Esophagus muscularis mucosa (tissue), 4 donors: ENCODE measurements around the gene TMEM63C. TPM values are rescaled to one million over a fixed set of nuclear protein-coding genes. Genes with fewer than 3 reads are reported as not detected.

Experiments
- DNase-seq: peaks from one replicate; pipeline ENCODE4 v3.0.0-alpha.2; 2017; ENCODE audit errors: extremely low spot score
- H3K27ac ChIP-seq, 4 donors: fragments of 200-600 bp; sonication (generic); replicated peaks in 1 of 4; 1 replicate in 3 of 4; 2 replicates in 1 of 4; pipeline ENCODE4 v1.5.1; 2016 to 2019; ENCODE audit warnings: mild to moderate bottlenecking in 1 of 4
- H3K27me3 ChIP-seq, 4 donors: fragments of 200-600 bp; sonication (generic); one replicate each; pipeline versions ENCODE4 v1.5.1 to v1.6.0; 2016 to 2019
- H3K36me3 ChIP-seq, 4 donors: fragments of 200-600 bp; sonication (generic); one replicate each; pipeline ENCODE4 v1.5.1; 2016 to 2019
- H3K4me1 ChIP-seq, 4 donors: fragments of 200-600 bp; sonication (generic); one replicate each; pipeline ENCODE4 v1.5.1; 2016 to 2019
- H3K4me3 ChIP-seq, 4 donors: fragments of 200-600 bp; sonication (generic); 1 replicate in 2 of 4; 2 replicates in 2 of 4; pipeline ENCODE4 v1.5.1; 2016 to 2019; ENCODE audit warnings: mild to moderate bottlenecking in 4 of 4, moderate library complexity in 1 of 4
- H3K9me3 ChIP-seq, 4 donors: fragments of 200-600 bp; sonication (generic); 1 replicate in 3 of 4; 2 replicates in 1 of 4; pipeline ENCODE4 v1.5.1; 2016 to 2019
- CTCF ChIP-seq, 3 experiments: fragments of 200-600 bp in 2 of 3; fragments of 450-650 bp in 1 of 3; sonication (generic) in 2 of 3; IDR thresholded peaks; one replicate each; pipeline ENCODE4 v1.5.1; 2017 to 2019; ENCODE audit warnings: antibody characterized with exemption in 3 of 3, mild to moderate bottlenecking in 2 of 3, moderate library complexity in 1 of 3
- EP300 ChIP-seq: sonication (generic); formaldehyde crosslinking; IDR thresholded peaks from one replicate; pipeline ENCODE4 v1.6.1; 2017; ENCODE audit warnings: antibody characterized with exemption
- POLR2A ChIP-seq: fragments of 450-650 bp; IDR thresholded peaks from one replicate; pipeline ENCODE4 v1.6.1; 2017; ENCODE audit warnings: antibody characterized with exemption, moderate library complexity, mild to moderate bottlenecking, low read depth
- POLR2AphosphoS5 ChIP-seq, 2 donors: sonication (generic); formaldehyde crosslinking; IDR thresholded peaks; one replicate each; pipeline ENCODE4 v1.6.1; 2017; ENCODE audit warnings: antibody characterized with exemption in 2 of 2
- WGBS: methylation state at CpG from one replicate; pipeline ENCODE4 v1.1.5; 2018; 5-methylcytosine and 5-hydroxymethylcytosine counted together
- intact Hi-C: fragments of 100-400 bp; cut with DNase I; formaldehyde crosslinking; loops from one replicate; pipeline ENCODE4 v1.15.1; 2023
- small RNA-seq, 3 donors: library from RNA; depleted of rRNA; stranded (forward); fragments of <200 nt; gene quantifications; one replicate each; pipeline ENCODE3, GENCODE V24; 2016
- total RNA-seq, 4 donors: library from RNA; depleted of rRNA; stranded (reverse); fragments of >200 nt; gene quantifications; one replicate each; pipeline versions ENCODE4 v1.1.0 to v1.2.1, GENCODE V29; 2016

The TMEM63C gene
- total RNA-seq, 4 donors from 2014 or later = 0.83 to 5.0 (median 1.1) TPM

- Histone ChIP-seq H3K36me3 (peaks cover 9 to 66% (median 53%) of the 10 kb centered on the region in 4 donors), H3K9me3 (no peaks in the 10 kb centered on the region), H3K4me1 (peaks cover 3 to 37% (median 22%) of the 10 kb centered on the region in 4 donors), H3K27ac (no peak overlapping the region), H3K4me3 (no peak overlapping the region), H3K27me3 (no peaks in the 10 kb centered on the region)
- TF ChIP-seq CTCF (IDR thresholded peaks at IDR 0.05) (no peak), POLR2AphosphoS5 (IDR thresholded peaks at IDR 0.05) (no peak), POLR2A (no peak), EP300 (no peak)
- intact Hi-C loops = no loop called here
- DNase-seq = no peak
- 56% methylated on average over 4 of the region's 4 CpGs for WGBS
Measured at GRCh38 chr14:77303417-77304156, 122.0 kb downstream of the TMEM63C start.

GRCh38 chr14:77305696-77306095 lies 124.1 kb downstream of the TMEM63C start:
- no peaks in the 10 kb centered on the region for H3K27me3 ChIP-seq
- intact Hi-C loops = no loop called here
- TF ChIP-seq POLR2AphosphoS5 (IDR thresholded peaks at IDR 0.05) = no peak
- TF ChIP-seq POLR2A = no peak
- TF ChIP-seq CTCF (IDR thresholded peaks at IDR 0.05) = no peak
- no peak for TF ChIP-seq EP300
- DNase-seq = no peak
- peaks cover 7 to 48% (median 41%) of the 10 kb centered on the region in 4 donors for H3K36me3 ChIP-seq
- no peaks in the 10 kb centered on the region for H3K9me3 ChIP-seq
- H3K4me1 ChIP-seq = peaks cover 3 to 37% (median 22%) of the 10 kb centered on the region in 4 donors
- no peak overlapping the region for H3K4me3 ChIP-seq
- 86% methylated on average over 4 of the region's 4 CpGs for WGBS
- peak overlapping the region in 1 of 4 donors; percentile 26 for H3K27ac ChIP-seq

GRCh38 chr14:77306416-77306815 lies 124.8 kb downstream of the TMEM63C start:
- WGBS = 52% methylated on average over 3 of the region's 3 CpGs
- Histone ChIP-seq H3K4me3 (no peak overlapping the region), H3K27me3 (no peaks in the 10 kb centered on the region), H3K36me3 (peaks cover 7 to 50% (median 39%) of the 10 kb centered on the region in 4 donors), H3K4me1 (peaks cover 3 to 32% (median 20%) of the 10 kb centered on the region in 4 donors), H3K9me3 (no peaks in the 10 kb centered on the region), H3K27ac (peak overlapping the region; percentile 12 to 62 (median 30))
- no peak for TF ChIP-seq EP300
- intact Hi-C loops = no loop called here
- no peak for DNase-seq

- Histone ChIP-seq H3K4me1 (peaks cover 3 to 31% (median 19%) of the 10 kb centered on the region in 4 donors), H3K9me3 (no peaks in the 10 kb centered on the region), H3K36me3 (peaks cover 7 to 47% (median 38%) of the 10 kb centered on the region in 4 donors), H3K27ac (peak overlapping the region; percentile 8 to 62 (median 26)), H3K27me3 (no peaks in the 10 kb centered on the region), H3K4me3 (no peak overlapping the region)
- no peak for TF ChIP-seq POLR2AphosphoS5 (IDR thresholded peaks at IDR 0.05)
- no peak for TF ChIP-seq CTCF (IDR thresholded peaks at IDR 0.05)
- no peak for TF ChIP-seq POLR2A
- TF ChIP-seq EP300 = no peak
- intact Hi-C loops = no loop called here
- 31% methylated on average over 3 of the region's 3 CpGs for WGBS
- no peak for DNase-seq
Measured at GRCh38 chr14:77306851-77307496, 125.4 kb downstream of the TMEM63C start.

Small RNAs within 50 kb of the gene (small RNA-seq; reads per million reads assigned to genes)
- gene MIR1260A (0 reads per million in 3 donors), gene RF00421 (0 reads per million in 3 donors)

Other genes starting within 250 kb of the TMEM63C start
- 100 to 1,000 TPM in 1 of 4 donors, 10 to 100 TPM in 3; 58.6 to 105 (median 98.4) TPM for gene IRF2BPL, start 153.1 kb upstream of the TMEM63C start, total RNA-seq
- gene CIPC, start 83.5 kb upstream of the TMEM63C start, total RNA-seq = 10 to 100 TPM; 37.1 to 63.0 (median 46.5) TPM
- gene ZDHHC22, start 40.0 kb upstream of the TMEM63C start, total RNA-seq = under 1 TPM in 1 of 4 donors, not detected in 3; 0.13 TPM
- gene NGB, start 89.4 kb downstream of the TMEM63C start, total RNA-seq = 1 to 10 TPM; 2.7 to 4.6 (median 3.6) TPM
- gene POMT2, start 139.1 kb downstream of the TMEM63C start, total RNA-seq = 10 to 100 TPM; 13.3 to 29.2 (median 14.5) TPM
- gene GSTZ1, start 139.2 kb downstream of the TMEM63C start, total RNA-seq = 10 to 100 TPM in 2 of 4 donors, 1 to 10 TPM in 2; 8.0 to 12.3 (median 9.9) TPM
- gene TMED8, start 195.3 kb downstream of the TMEM63C start, total RNA-seq = 10 to 100 TPM; 15.2 to 21.8 (median 16.7) TPM
- gene SAMD15, start 195.6 kb downstream of the TMEM63C start, total RNA-seq = under 1 TPM; 0.42 to 0.52 (median 0.51) TPM
- gene NOXRED1, start 241.7 kb downstream of the TMEM63C start, total RNA-seq = under 1 TPM in 2 of 4 donors, not detected in 2; 0.17 to 0.29 TPM